SH-SY5Y (cell line): ENCODE data around the gene ACBD6.

ENCODE experiments used
- GATA2 ChIP-seq: IDR thresholded peaks from 2 replicates; pipeline ENCODE4 v1.6.1; 2011; ENCODE audit warnings: mild to moderate bottlenecking, low read depth, low read length
- GATA3 ChIP-seq: IDR thresholded peaks from 2 replicates; pipeline ENCODE4 v1.6.1; 2011; ENCODE audit warnings: low read depth, mild to moderate bottlenecking, low read length, moderate library complexity

DNA sequence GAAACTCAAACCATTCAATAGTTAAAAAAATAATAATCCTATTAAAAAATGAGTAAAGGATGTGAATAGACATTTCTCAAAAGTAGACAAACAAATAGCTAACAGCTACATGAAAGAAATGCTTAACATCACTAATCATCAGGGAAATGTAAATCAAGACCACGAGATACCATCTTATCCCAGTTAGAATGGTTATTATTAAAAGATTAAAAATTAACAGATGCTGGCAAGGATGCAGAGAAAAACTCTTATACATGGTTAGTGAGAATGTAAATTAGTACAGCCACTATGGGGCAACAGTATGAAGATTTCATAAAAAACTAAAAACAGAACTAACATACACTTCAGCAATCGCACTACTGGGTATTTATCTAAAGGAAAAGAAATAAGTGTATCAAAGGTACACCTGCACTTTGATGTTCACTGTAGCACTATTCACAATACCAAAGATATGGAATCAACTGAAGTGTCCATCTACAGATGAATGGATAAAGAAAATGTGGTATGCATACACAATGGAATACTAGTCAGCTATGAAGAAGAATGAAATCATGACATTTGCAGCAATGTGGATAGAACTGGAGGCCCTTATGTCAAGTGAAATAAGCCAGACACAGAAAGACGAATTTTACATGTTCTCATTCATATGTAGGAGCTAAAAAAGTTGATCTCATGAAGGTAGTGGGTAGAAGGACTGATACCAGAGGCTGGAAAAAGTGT is 117.9 kb downstream of the ACBD6 start:
- no peak for TF ChIP-seq GATA2
- no peak for TF ChIP-seq GATA3
